GM19438 (cell line): ENCODE measurements around the gene CERS4.
"Not testable (repeated sequence)": the region's sequence is repeated elsewhere in the genome, so short reads cannot be mapped to it uniquely, and the experiment has no call there.

Source experiments
- ATAC-seq: cut with Tn5 transposase; IDR thresholded peaks from one replicate; pipeline ENCODE4 v1.9.1; 2021; ENCODE audit warnings: low read depth; ENCODE audit not compliant: unreplicated experiment

Gene CERS4

DNA sequence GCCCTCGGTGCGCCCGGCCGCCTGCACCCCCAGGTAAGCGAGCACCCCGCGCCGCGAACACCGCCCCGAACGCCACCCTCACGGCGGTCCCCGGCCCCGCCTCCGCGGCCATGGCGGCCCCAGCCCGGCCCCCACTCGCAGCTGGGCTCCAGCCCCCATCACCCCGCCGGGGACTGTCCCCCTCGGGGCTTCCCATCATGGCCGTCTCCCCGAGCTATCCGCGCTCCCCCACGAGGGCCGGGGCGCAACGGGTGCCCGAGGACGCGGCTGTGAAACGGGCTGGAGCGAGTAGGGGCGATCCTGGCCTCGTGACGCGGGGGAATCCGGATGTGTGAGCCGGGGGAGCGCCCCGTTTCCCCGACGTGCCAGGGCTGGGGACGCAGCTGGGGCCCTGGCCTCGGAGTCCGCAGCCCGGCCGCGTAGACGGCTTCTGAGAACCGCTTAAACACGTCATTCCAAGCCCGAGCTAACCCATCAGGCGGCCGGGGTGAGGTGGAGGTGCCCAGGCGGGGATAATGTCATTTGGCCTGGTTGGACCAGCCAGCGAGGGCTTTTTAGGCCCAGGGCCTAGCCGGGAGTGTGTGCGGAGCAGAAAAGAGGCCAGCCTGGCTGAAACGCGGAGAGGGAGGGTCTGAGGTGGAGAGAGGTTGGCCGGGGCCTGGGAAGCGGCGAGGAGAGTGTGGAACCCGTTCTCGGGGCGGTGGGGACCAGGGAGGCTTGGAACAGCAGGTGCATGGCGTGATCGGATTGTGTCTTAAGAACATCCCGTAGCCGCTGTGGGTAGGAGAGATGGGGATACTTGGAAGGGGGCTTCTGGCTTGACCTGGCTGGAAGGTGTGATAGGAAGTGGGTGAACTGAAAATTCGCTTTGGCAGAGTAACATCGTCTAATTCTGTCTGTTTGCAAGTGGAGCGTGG is 550 bp downstream of the CERS4 start:
- peak; percentile 65 for ATAC-seq

GRCh38 chr19:8210421-8211101 is 1.4 kb downstream of the CERS4 start:
- ATAC-seq, result no peak

DNA sequence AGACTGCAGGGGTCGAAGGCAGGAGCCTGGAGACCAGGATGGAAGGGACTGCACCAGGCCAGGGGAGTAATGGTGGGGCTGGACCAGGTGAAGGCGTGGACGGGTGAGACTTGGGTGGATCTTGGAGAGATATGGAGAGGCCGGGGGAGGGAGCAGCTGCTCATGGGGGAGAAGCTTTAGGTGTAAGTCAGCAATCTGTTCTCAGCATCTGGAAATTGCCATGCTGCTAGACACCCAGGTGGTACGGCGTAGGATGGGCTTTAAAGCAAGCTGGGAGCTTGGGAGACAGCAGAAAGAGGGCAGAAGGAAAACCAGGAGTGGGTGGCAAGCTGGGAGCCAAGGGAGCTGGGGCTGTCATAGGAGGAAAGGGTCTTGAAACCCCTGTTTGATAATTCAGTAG is 3.0 kb downstream of the CERS4 start:
- no peak for ATAC-seq

DNA sequence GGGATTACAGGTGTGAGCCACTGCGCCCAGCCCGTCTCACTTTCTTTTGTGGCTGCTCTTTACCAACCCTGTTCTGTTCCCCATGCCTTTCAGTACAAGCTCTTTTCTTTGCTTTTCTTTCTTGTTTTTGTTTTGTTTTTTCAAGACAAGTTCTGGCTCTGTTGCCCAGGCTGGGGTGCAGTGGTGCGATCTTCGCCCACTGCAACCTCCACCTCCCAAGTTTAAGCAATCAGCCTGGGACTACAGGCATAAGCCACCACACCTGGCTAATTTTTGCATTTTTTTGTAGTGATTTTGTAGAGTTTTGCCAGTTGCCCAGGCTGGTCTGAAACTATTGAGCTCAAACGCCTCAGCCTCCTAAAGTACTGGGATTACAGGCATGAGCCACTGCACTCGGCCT is 3.7 kb downstream of the CERS4 start:
- ATAC-seq, result no peak

DNA sequence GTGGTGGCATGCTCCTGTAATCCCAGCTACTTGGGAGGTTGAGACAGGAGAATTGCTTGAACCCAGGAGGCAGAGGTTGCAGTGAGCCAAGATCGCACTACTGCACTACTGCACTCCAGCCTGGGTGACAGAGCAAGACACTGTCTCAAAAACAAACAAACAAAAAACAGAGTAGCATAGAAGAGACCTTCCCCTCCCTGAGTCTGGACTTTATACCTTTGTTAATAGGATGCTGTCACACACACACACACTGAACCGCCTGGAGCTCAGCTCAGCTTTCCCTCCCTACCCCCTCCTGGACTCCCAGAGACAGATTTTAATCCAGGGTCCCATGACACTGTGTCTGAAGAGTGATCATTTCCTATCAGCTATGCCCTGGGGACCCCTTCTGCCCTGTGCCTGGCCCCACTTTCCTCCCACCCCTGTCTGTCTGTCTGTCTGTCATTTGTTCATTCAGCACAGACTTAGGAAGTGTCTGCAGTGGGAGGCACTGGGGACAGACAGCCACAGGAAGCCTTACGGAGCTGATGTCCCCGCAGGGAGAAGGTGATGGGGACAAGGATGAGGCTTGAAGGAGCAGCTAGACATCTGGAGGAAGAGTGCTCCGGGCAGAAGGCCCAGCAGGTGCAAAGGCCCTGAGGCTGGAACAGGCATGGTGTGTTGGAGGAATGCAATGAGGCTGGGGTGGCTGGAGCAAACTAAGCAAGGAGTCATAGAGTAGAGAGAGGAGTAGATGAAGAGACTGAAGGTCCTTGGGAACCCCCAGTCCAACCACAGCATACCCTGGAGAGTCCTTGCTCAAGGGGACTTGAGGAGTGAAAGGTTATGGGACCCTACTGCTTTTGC is 4.9 kb downstream of the CERS4 start:
- no peak for ATAC-seq

DNA sequence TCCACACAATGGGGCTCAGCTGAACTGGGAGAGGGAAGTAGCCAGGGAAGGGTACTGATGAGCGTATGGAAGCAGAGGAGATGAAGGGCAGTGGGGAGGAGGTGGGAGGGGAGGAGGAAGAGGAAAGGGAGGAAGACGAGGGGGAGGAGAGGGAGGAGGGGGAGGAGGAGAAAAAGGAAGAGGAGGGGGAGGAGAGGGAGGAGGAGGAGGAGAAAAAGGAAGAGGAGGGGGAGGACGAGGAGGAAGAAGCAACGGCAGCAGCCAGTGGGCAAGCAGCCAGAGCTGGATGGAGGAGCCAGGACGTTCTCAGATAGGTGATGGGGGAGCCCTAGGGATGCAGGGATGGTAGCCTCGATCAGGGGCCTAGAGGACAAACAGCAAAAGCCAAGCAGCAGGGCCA is 5.6 kb downstream of the CERS4 start:
- ATAC-seq, result no peak

DNA sequence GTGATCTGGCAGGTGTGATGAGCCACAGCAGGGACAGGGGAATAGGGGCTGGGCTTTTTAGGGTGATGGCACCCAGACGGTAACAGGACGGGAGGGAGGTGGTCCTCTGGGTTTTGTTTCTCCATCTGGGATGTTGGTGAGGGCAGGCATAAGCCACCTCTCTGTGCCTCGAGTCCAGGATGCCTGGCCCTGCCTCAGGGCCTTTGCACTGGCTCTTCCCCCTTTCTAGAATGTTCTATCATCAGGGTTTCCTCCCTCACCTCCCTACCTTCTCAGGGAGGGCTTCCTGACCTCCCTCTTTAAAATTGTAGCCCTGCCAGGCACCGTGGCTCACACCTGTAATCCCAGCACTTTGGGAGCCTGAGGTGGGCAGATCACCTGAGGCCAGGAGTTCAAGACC is 6.6 kb downstream of the CERS4 start:
- no peak for ATAC-seq

GRCh38 chr19:8216357-8216756 is 7.2 kb downstream of the CERS4 start:
- no peak for ATAC-seq

- not testable (repeated sequence) for ATAC-seq
Observed at GRCh38 chr19:8218127-8218526, 9.0 kb downstream of the CERS4 start.

DNA sequence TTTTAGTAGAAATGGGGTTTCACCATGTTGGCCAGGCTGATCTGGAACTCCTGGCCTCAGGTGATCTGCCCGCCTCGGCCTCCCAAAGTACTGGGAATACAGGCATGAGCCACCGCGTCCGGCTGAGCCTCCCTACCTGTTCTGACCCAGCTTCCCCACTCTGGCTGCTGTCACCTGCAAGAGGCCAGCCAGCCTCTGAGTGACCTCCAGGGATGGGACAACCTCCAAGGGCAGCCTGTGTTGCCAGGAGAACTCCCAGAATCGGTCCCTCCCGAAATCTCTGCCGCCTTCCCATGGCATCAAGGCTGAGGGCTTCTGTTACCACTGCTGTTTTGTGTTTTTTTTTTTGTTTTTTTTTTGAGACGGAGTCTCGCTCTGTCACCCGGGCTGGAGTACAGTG is 11.3 kb downstream of the CERS4 start:
- ATAC-seq, result no peak

DNA sequence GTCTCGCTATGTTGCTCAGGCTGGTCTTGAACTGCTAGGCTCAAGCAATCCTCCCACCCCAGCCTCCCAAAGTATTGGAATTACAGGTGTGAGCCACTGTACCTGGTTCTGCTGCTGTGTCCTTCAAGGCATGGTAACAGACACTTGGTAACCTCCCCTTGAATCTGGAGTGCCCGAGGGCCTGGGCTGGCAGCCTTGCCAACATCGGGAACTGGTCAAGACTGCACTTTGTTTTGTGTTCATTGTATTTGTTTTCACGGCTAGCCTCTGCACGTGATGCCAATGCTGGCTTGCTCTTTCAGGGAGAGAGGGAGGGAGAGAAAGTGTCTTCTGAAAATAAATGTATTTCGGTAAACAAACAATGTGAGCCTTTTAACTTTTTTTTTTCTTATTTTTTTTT is 12.0 kb downstream of the CERS4 start:
- no peak for ATAC-seq

- ATAC-seq, result not testable (repeated sequence)
Observed at GRCh38 chr19:8223442-8223841, 14.3 kb downstream of the CERS4 start.

DNA sequence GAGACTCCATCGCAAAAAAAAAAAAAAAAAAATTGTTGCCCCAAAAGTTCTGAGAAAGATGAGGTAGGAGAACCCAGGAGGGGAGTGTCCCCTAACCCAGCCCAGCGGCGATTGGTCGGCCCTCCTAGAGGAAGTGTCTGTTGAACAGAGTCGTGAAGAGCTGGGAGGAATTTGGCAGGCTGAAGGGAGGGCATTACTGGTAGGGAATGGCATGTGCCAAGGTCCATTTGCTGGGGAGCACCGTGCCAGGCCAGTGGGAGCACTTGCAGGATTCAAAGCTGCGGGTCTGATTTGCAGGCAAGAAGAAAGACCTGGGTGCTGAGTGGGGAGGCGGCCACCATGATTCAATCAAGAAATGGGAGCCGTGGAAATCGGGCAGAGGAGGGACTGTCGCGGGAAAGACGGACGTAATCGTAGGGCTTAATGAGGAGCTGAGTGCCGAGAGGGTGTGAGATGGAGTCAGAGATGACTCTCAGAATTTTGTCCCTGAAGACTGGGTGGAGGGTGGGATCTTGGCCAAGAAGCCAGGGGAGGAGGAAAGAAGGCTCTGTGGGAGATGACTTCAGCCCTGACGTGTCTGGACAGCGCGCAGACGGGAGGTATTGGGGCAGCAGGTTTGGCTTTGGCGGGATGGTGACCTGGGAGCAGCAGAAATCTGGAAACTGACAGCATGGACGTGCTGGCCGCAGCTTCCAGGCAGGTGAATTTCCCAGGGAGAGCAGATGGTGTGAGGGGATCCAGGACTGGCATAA is 15.4 kb downstream of the CERS4 start:
- no peak for ATAC-seq

GRCh38 chr19:8231073-8231604 is 22.0 kb downstream of the CERS4 start:
- ATAC-seq, result no peak

DNA sequence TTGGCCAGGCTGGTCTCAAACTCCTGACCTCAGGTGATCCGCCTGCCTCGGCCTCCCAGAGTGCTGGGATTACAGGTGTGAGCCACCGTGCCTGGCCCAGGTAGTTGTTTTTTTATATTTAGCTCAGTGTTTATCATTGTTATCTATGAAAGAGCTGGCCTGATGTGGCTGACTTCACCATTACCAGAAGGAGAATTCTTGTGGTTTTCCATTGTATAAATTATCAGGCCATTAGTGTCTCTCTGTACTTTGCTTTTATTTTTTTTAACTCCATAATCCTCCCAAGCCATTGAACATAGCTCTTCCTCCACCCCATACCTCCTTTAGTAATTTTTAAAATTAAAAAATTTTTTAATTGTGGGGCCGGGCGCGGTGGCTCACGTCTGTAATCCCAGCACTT is 24.2 kb downstream of the CERS4 start:
- no peak for ATAC-seq

- no peak for ATAC-seq
Observed at GRCh38 chr19:8237026-8237425, 27.9 kb downstream of the CERS4 start.

DNA sequence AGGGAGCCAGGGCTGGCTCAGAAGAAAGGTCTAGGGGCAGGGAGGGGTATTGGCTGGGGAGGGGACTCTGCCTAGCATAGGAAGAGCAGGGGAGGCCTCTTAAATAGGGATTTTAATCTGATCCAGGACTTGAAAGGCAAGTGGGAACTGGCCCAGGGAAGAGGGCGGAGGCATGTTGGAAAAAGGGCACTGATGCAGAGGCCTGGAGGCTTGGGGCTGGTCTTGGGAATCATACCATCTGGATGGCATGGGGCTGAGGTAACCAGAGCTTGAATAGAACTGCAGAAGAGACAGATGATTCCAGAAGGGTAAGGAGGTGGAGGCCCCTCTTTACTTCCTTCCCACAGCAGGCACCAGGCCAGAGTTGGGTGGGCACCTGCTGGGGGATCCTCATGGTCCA is 29.1 kb downstream of the CERS4 start:
- ATAC-seq, result no peak

- no peak for ATAC-seq
Observed at GRCh38 chr19:8239528-8240273, 30.5 kb downstream of the CERS4 start.
